DMS53 treated with DMSO at 0.1 percent for 48 hours (cell line): ENCODE results near the gene ZFHX3.

Experiments
- DNase-seq: peaks from one replicate; lab custom pipeline; 2025; ENCODE audit not compliant: unreplicated experiment; lab: John Stamatoyannopoulos, UW

Gene ZFHX3

DNA sequence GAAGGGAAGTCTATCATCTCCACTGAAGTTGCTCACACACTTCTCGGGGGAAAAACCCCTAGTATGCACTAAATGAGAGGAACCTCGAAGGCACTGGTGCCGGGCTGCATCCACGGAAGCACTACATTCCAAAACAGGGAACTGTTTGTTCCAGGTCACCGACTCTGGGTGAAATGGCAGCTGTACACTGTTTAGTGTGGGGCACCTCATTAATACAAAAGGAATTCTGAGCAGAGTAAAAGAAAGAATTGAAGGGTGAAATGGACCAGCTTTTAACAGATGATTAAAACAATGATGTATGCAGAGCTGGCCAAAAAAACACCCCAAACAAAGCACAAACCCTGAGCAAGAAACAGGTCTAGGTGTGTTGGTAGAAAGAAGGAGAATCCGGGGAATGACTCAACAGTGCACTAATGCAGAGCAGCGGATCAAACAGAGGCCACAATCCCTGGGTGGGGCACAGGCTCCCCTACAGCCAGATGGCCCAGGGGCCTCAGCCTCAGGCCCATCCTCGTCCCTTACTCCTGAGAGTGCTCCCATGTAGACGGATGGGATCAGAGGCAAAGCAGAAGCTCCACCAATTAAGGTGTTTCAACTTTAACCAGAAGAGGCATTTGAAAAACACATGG lies 161.5 kb downstream of the ZFHX3 start:
- no peak for DNase-seq

DNA sequence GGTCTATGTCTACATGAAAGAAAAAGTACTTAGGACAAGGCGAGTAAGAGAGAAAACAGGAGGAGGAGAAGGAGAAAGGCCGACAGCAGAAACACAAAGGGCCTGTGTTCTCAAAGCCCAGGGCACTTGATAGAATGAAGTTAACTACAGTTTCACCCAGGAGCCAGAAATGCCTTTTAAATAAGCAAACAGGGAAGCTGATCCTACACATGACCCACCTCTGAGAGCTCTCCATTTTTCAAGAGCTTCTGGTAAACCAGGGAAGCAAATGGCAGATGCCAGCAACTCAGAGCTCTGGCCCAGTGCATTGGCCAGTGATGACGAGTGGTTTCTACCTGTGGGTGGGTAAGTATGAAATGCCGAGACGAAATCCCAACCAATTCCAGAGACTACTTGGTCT lies 163.4 kb downstream of the ZFHX3 start:
- DNase-seq, result no peak

DNA sequence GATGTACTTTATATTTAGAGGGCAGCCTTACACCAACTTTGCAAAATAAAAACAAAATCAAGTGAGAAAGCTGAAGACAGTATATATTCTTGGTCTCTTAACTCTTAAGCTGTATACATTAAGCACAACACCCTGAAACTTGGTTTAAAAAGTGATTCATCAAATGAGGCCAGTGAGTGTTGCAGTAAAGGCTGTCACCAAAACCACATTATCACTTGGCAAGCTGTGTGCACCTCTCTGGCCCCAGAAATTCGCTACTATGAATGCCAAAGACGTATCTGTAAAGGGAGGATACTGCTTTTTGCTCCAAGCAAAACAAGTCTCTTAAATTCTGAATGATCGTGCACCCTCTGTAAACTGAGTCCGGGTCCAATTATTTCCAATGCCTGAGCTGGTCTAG lies 163.9 kb downstream of the ZFHX3 start:
- no peak for DNase-seq

DNA sequence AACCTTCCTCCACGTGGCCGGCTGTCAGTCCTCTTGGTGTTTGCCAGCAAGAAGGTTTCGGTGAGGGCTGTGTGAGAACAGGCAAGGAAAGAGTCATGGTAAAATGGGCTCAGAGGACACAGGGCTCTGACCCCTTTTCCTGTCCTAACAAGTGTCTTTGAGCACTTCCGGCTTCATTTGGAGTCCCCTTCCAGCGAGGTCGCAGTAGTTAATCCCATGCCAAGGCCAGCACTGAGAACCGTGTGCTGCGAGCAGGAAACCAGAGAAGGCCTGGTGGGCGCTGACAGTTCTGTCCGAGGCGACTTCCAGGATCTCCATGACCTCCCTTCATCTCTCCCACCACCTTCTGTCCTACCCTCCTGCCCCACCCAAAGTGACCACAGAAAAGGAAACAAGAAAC lies 168.1 kb downstream of the ZFHX3 start:
- DNase-seq, result no peak

DNA sequence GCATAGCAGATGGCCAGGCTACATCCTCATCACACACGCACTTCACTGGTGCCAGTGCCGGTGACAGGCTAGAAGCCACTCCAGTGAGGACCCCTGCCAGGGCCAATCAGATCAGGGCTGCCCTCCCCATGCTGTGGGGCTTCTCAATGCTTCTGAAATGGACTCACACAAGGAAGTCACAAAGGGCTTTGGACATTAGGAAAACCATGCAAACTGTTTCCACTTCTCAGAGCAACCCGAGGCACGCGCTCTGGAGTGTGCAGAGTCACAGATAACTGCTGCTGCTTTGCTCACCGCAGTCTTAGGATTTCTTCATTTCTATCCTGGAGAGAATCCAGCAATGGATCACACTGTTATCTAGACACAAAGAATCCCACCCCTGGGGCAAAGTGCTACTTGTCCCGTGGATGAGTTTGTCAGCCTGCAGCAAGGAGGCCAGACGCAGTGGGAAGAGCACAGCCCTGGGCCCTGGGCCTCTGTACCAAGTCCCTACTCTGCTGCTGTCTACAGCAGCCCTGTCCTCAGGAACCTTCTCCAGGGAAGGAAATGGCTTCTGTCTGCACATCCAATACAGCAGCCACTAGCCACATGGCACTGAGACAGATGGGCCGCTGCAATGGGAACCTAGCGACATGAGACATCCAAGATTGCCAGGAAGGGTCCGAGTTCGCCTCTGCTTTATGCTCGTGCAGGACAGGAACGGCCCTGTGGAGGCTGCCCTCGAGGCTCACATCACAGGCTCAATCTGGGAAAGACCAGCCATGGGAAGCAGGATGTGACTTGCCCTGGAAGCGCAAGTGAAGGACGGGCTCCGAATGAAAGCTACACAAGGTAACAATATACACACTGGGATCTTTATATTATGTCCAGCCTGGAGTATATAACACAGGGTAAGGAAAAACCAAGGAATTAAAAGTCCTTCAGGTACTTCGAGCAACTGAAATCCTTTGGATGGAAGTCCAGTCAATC lies 169.3 kb downstream of the ZFHX3 start:
- DNase-seq, result no peak

DNA sequence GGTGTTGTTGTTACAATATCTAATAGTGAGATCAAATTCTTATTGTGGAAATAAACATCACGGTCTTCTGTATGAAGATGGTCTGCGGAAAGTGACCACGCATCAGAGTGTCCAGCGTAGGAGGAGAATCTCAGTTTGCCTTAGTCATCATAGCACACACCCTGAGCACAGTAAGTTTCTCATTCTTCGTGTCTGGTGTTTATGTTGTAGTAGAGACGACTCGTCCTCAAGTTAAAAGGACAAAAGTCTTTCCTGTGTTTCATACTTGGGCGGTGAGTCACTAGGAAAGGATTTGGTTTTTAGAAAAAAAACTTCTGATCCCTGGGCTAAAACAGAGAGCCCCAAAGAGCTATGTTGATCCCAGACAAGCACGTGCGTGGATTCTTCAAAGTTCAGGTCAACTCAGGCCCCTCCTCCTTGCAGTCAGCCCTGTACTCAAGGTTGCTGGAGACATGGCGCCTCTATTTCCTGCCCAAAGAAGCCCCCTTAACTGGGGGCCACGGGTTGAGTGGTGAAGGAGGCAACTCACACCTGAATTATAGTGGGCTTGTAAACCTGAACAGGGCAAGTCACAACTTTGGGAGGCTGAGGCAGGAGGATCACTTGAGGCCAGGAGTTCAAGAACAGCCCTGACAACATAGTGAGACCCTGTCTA lies 170.4 kb downstream of the ZFHX3 start:
- no peak for DNase-seq

DNA sequence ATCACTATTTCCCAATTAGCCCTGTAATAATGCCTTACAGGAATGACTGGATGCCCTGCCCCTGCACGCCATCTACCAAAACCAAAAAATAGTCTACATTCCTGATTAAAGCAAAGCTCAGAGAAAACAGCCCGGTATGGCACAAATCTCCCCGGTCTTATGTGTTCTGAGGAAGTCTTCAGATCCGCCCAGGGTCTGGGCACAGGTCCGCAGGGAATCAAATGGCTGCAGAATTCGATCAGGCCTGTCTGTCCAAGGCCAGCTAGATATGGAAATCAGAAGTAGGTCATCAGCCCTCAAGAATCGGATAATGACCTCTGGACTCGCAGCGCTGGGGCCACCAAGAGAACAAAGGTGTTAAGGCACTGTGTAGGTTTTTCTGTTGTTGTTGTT lies 171.0 kb downstream of the ZFHX3 start:
- no peak for DNase-seq

DNA sequence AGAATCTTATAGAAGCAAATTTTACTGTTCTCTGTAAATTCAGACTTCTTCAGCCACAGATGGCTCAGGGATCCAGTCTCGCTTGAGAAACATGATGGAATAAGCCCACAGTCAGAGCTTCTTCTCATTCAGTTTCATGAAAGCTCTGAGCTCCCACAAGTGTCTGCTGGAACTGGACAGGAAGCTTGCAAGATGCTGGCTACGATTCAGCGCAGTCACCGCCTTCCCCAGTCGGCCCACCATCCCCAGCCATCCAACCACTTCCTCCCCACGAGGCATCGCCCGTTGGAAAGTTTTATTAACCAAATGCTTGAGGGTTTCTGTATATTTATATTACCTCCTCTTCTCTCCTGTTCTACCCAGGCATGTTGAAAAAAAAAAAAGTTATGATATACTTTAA lies 171.7 kb downstream of the ZFHX3 start:
- DNase-seq, result no peak

DNA sequence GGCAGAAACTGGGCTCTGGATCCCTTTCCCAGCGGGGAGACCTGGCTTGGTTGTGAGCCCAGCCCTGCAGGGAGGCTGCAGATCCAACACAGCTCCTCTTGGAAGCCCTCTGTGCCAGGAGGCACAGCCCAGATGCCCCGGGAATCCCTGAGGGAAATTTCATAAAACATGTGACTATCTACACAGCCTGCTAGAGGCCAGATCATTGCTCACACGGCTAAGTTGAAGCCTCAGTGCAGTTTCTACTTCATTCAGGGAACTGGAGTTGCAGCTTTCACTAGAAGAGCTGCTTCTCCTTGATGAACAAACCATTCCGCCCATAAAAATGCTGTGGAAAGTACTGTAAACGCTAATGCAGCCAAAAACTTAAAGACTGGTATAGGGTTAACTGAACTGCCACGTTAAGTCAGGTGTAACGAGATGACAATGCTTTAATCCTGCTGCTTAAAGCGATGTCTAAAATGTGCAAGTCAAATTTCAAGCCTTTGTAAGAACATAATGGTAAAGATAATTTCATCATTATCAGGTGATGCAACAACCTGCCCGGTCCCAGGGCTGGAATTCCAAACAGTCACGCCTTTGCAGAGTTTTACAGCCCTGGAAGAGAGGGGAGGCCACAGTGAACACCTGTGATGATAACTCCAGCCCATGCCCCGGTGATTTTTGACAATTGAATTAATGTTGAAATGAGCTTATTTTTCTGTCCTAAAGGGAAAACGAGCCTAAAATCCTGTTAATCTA lies 172.5 kb downstream of the ZFHX3 start:
- no peak for DNase-seq

DNA sequence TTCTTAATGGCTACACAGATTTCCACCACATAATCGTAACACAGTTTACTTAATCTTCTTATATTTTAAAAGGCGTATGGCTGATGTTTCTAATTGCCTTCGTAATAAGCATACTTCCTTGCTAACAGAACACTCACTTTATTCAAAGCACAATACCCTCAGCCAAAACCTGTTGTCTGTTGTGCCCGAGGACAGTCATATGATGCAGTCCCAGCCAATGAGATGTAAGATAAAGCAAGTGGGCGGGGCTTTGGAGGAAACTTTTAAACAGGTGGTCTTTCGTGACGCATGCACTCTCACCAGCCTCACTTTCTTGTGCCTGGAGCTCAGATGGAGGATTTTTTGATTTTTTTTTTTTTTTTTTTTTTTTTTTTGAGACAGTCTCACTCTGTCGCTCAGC lies 174.1 kb downstream of the ZFHX3 start:
- DNase-seq, result no peak

DNA sequence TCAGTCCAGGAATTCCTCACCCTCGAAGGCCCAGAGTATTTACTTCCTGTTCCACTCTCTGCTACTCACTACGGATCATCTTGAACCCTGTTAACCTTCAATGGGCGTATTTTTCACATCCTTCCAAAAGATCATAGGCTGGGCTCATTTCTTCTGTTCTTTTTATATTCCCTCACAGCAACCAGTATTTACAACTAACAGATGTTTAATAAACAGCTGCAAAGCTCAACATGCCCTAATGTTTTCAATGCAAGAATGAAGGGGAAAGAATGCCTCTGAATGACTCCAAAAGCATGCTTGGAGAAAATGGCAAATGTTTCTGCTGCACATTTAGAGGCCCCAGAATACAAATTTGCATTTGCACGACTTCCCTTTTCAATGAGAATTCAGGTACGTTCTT lies 174.9 kb downstream of the ZFHX3 start:
- DNase-seq, result no peak

DNA sequence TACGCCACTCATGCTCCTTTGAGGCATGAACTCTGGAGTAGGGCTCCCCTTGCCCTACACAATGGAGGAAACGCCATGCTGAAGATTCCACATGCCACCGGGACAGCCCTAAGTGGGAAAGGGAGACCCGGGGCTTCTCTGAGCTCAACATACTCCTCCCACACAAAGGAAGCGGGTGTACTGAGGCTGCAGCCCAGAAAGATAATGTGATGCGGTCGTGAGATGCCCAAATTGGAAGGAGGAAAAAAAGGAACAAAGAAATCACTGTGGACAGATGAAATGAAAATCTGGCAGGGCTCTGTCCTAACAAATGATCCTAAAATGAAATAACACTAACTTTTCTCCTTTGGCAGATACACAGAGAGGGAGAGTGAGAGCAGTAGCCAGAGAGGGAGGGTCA lies 182.1 kb downstream of the ZFHX3 start:
- no peak for DNase-seq

DNA sequence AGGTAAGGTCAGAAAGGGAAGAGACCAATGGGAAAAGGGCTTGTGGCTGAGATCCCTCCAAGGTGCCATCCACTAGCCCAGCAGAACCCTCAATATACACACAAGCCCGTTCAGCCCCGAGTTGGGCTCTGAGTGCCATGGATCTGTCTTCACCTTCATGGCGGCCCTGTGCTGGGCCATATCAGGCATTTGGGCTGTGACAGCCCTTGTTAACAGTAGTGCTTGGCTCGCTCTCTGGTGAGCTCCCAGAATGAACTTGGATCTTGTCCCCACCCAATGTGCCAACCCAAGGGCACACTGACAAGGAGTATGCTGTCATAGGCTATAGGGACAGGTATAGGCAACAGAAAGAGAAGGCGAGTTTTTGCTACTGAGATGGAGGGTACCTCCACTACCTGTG lies 182.7 kb downstream of the ZFHX3 start:
- no peak for DNase-seq

DNA sequence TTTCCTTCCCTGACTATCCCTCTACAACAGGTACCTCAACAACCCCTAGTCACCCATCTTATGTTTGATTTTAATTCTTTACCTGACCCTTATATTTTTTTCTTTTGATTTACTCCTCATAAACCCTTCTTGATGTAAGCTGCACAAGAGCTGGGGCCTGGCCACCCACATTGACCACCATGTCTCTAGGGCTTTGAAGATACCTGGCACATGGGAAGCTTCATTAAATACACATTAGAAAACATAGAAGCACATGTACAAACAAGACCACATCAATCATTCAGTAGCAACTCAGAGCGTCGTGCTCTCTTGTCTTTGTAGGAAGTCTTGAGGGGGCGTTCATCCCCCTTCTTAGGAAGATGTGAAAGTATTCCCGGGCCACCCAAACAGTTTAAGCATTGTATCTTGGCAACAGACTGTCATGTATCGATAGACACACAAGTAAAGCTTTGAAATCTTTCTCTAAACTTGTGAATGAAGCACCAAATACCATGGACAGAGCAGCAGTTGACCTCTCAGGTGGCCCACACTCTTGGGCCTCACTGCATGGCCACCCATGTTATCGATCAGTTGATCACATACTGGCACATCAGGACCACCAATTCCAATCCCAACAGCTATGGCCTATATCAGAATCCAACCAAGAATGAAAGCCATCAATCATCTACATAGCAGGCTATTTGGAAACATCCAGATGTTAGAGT lies 183.6 kb downstream of the ZFHX3 start:
- no peak for DNase-seq

DNA sequence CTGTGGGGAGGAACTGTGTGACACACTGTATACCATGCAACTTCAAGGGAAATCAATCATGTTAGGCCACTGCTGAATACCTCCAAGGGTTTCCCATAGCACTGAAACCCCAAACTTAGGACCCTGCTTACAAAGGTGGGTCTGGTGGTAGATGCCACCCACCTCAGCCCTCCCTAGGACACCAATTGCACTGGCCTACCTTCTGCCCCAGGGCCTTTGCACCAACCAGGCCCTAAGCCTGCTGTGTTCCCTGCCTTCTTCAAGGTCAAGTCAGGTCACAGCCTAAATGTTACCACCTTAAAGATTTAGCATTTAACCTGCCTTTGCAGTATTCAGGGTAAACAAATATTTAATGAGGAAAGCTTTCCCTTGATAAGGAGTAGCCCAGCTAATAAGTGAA lies 185.8 kb downstream of the ZFHX3 start:
- no peak for DNase-seq

DNA sequence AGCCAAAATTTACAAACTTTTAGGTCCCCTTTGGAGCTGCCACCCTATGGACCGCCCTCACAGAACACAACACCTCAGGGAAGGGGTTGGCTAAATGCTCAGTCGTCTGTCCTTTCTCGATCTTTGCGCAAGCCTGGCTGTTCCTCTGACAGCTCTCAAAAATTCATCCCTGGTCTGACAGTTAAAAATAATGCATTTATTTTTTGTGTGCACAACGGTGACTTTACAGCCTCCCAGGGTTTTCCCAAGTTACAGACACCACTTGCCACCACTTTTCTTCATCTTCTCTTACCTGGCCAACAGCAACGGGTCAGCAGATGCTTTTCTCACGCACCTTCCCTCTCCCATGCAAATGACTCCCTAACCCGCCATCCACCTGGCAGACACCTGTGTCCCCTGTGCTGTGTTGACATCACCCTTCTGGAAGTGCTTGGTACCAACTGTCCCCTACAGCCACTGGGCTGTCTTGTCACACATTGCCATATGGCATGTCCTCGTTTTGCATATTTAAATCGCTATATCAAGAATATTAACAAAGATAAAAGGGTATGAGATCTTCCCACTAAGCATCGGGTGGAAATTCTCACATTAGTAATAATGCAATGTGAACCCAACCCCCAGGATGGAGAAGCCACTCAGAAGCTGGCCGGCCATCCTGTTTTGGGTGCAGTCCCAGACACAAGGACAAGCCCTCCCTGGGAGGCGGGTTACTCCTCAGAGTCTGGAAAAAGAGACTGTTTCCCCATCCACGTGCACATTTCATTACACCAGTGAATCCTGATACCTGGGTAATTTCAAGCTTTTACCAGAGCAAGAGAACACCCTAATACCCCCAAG lies 187.0 kb downstream of the ZFHX3 start:
- DNase-seq, result no peak

DNA sequence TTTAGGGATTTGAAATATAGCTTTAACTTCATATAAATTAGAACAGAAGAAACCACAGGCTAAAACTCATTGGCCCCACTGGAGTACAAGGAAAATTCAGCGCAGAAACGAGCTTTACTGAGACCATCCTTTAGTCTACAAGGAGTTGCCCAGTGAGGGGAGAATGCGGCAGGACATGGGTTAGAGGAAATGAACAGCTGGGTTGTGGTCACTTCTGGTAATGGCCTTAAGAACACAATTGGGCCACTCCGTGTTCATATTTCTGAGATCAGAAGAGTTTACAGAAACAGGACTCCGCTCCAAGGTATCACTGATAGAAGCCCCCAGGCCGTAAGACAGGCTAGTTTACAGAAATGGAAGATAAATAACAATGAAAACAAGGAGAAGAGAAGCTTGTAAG lies 188.3 kb downstream of the ZFHX3 start:
- DNase-seq, result no peak

DNA sequence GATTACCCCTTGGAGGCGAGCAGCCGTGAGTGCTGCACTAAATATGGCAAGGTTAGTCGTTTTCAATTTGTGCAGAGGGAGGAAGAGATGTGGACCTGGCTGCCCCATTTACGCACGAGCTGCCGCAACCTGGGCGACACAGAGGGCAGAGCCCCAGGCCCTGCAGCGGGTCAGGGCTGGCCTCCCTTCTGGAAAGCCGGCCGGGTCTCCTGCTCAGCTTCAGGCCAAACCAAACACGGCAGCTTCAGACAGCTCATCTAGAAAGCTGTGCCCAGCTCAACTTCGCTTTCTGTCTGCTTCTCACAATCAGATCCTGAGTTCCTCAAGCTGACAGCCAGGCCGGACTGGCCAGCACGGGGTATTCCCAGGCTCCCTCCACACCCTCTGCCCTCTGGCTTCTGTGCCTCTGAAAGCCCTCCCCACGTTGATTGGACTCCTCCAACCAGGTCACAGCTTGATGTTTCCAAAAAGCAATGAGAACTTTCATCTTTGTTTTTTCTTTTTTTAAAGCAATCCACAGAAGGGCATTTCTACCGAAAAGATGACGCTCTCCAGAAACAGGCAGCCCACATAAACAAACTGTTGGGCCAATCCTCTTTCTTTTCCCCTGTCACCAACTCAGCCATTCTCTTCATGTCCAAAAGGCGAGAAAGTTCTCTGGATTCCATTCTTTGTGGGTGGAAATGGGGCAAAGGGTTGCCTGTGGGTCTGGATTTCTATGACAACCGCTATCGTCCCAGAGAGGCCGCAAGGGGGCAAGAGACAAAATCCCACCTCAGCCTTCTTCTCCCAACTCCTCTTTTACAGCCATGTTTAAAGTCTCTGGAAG lies 189.0 kb downstream of the ZFHX3 start:
- no peak for DNase-seq
